IMR-90 (cell line): ENCODE data around the gene SLC7A10. TPM values are rescaled to one million over a fixed set of nuclear protein-coding genes. Genes with fewer than 3 reads are reported as not detected.

Source experiments
- ATAC-seq: fragments of 200-7000 bp; cut with Tn5 transposase; 2 replicates; pipeline ENCODE4 v1.9.1; 2020; ENCODE audit warnings: low read depth, mild to moderate bottlenecking, moderate library complexity
- BruUV-seq: library from RNA; stranded (reverse); fragments of 400-500 nt; replicated peaks from 2 replicates; lab custom pipeline; 2021; lab: Mats Ljungman, UMichigan
- CTCF ChIA-PET: fragments of 300-600 bp; formaldehyde crosslinking; extraction: SDS; loops from one replicate; lab custom pipeline; 2021; ENCODE audit warnings: antibody characterized with exemption; lab: Yijun Ruan, JAX
- POLR2A ChIA-PET: fragments of 300-600 bp; sonication (Branson Sonifier 250); formaldehyde crosslinking; loops from one replicate; lab custom pipeline; 2022; ENCODE audit warnings: antibody characterized with exemption; ENCODE audit not compliant: unreplicated experiment; lab: Charles Lee
- DNase-seq: peaks from one replicate; pipeline ENCODE4 v3.0.0; 2013
- H2AFZ ChIP-seq: replicated peaks from 2 replicates; pipeline ENCODE3; 2013; ENCODE audit warnings: low read length, mild to moderate bottlenecking; ENCODE audit not compliant: poor library complexity
- H2AK5ac ChIP-seq: 2 replicates; pipeline ENCODE4 v1.6.1; 2013; ENCODE audit warnings: low read depth, low read length, inconsistent platforms
- H2AK9ac ChIP-seq: replicated peaks from 2 replicates; pipeline ENCODE3; 2013; ENCODE audit warnings: mild to moderate bottlenecking, low read depth, low read length, moderate library complexity; ENCODE audit not compliant: poor library complexity
- H2BK120ac ChIP-seq: 2 replicates; pipeline ENCODE4 v1.6.1; 2013; ENCODE audit warnings: low read depth, low read length, inconsistent platforms
- H2BK15ac ChIP-seq: 3 replicates; pipeline ENCODE4 v1.6.1; 2013; ENCODE audit warnings: low read depth, low read length, inconsistent platforms
- H2BK20ac ChIP-seq: 2 replicates; pipeline ENCODE4 v1.6.1; 2013; ENCODE audit warnings: low read depth, mild to moderate bottlenecking, inconsistent platforms, low read length, moderate library complexity
- H2BK5ac ChIP-seq: 2 replicates; pipeline ENCODE4 v1.6.1; 2013; ENCODE audit warnings: mild to moderate bottlenecking, low read depth, low read length, inconsistent platforms; ENCODE audit not compliant: poor library complexity, severe bottlenecking
- H3K14ac ChIP-seq: replicated peaks from 2 replicates; pipeline ENCODE4 v1.6.1; 2013; ENCODE audit warnings: low read depth, low read length, inconsistent platforms
- H3K18ac ChIP-seq: 2 replicates; pipeline ENCODE4 v1.6.1; 2013; ENCODE audit warnings: low read depth, low read length, control low read depth
- H3K23ac ChIP-seq: 2 replicates; pipeline ENCODE4 v1.6.1; 2013; ENCODE audit warnings: low read depth, low read length, inconsistent platforms
- H3K27ac ChIP-seq: 2 replicates; pipeline ENCODE4 v1.5.1; 2013; ENCODE audit warnings: mild to moderate bottlenecking, control low read depth, low read length; ENCODE audit not compliant: insufficient read depth
- H3K27me3 ChIP-seq: 2 replicates; pipeline ENCODE4 v1.6.1; 2013; ENCODE audit warnings: low read length; ENCODE audit not compliant: control insufficient read depth, insufficient read depth
- H3K36me3 ChIP-seq: 2 replicates; pipeline ENCODE4 v1.6.1; 2013; ENCODE audit warnings: low read length, mixed read lengths; ENCODE audit not compliant: control insufficient read depth, insufficient read depth
- H3K4ac ChIP-seq: 2 replicates; pipeline ENCODE4 v1.6.1; 2013; ENCODE audit warnings: low read depth, low read length, inconsistent platforms
- H3K4me1 ChIP-seq: 2 replicates; pipeline ENCODE4 v1.6.1; 2013; ENCODE audit warnings: low read length, mixed read lengths; ENCODE audit not compliant: control insufficient read depth, insufficient read depth
- H3K4me2 ChIP-seq: 2 replicates; pipeline ENCODE4 v1.6.1; 2013; ENCODE audit warnings: low read depth, mild to moderate bottlenecking, control low read depth, low read length, moderate library complexity
- H3K4me3 ChIP-seq: 2 replicates; pipeline ENCODE4 v1.5.1; 2013; ENCODE audit warnings: low read depth, mild to moderate bottlenecking, control low read depth, low read length, moderate library complexity; ENCODE audit not compliant: insufficient read depth
- H3K56ac ChIP-seq: 2 replicates; pipeline ENCODE4 v1.6.1; 2013; ENCODE audit warnings: low read length, inconsistent platforms; ENCODE audit not compliant: insufficient read depth; ENCODE audit errors: extremely low read depth
- H3K79me1 ChIP-seq, 2 experiments: 2 replicates each; pipeline ENCODE4 v1.6.1; 2013; ENCODE audit warnings: low read length in 2 of 2, inconsistent platforms in 1 of 2, low read depth in 1 of 2
- H3K9ac ChIP-seq: 2 replicates; pipeline ENCODE4 v1.6.1; 2013; ENCODE audit warnings: low read depth, low read length, control low read depth
- H3K9me1 ChIP-seq: 2 replicates; pipeline ENCODE4 v1.6.1; 2013; ENCODE audit warnings: low read length, inconsistent platforms; ENCODE audit not compliant: insufficient read depth
- H3K9me3 ChIP-seq: 2 replicates; pipeline ENCODE4 v1.6.1; 2013; ENCODE audit warnings: low read length; ENCODE audit not compliant: control insufficient read depth, insufficient read depth
- H4K20me1 ChIP-seq: 2 replicates; pipeline ENCODE4 v1.6.1; 2013; ENCODE audit warnings: low read length, inconsistent platforms; ENCODE audit not compliant: insufficient read depth
- H4K5ac ChIP-seq: 2 replicates; pipeline ENCODE4 v1.6.1; 2013; ENCODE audit warnings: mild to moderate bottlenecking, low read depth, low read length, control low read depth
- H4K8ac ChIP-seq, 2 experiments: 2 replicates each; pipeline ENCODE4 v1.6.1; 2013; ENCODE audit warnings: low read depth in 2 of 2, low read length in 2 of 2, control low read depth in 1 of 2, inconsistent platforms in 1 of 2
- H4K91ac ChIP-seq: 2 replicates; pipeline ENCODE4 v1.6.1; 2013; ENCODE audit warnings: low read depth, low read length, inconsistent platforms; ENCODE audit not compliant: insufficient read depth
- BHLHE40 ChIP-seq: fragments of 150-350 bp; IDR thresholded peaks from 2 replicates; pipeline ENCODE4 v1.6.1; 2016; ENCODE audit warnings: mild to moderate bottlenecking, low read depth, low read length
- CEBPB ChIP-seq: IDR thresholded peaks from 2 replicates; pipeline ENCODE4 v1.6.1; 2012; ENCODE audit warnings: low read depth, low read length, improper control_type of control experiment
- CHD1 ChIP-seq: IDR thresholded peaks from 2 replicates; pipeline ENCODE4 v1.6.1; 2012; ENCODE audit warnings: low read depth, low read length, improper control_type of control experiment
- FOS ChIP-seq: fragments of 150-350 bp; IDR thresholded peaks from 2 replicates; pipeline ENCODE4 v1.6.1; 2016; ENCODE audit warnings: low read depth, low read length
- MAFK ChIP-seq: IDR thresholded peaks from 2 replicates; pipeline ENCODE4 v1.6.1; 2012; ENCODE audit warnings: low read depth, low read length, improper control_type of control experiment
- MAZ ChIP-seq: IDR thresholded peaks from 2 replicates; pipeline ENCODE4 v1.6.1; 2012; ENCODE audit warnings: low read depth, mild to moderate bottlenecking, low read length, improper control_type of control experiment, moderate library complexity, borderline replicate concordance
- MXI1 ChIP-seq: IDR thresholded peaks from 2 replicates; pipeline ENCODE4 v1.6.1; 2012; ENCODE audit warnings: low read depth, mild to moderate bottlenecking, low read length, moderate library complexity, borderline replicate concordance
- NFE2L2 ChIP-seq: fragments of 150-350 bp; IDR thresholded peaks from 2 replicates; pipeline ENCODE4 v1.6.1; 2016; ENCODE audit warnings: low read depth, mild to moderate bottlenecking, low read length
- POLR2A ChIP-seq: IDR thresholded peaks from 2 replicates; pipeline ENCODE4 v1.6.1; 2012; ENCODE audit warnings: mild to moderate bottlenecking, low read depth, low read length
- RAD21 ChIP-seq: IDR thresholded peaks from 2 replicates; pipeline ENCODE4 v1.6.1; 2012; ENCODE audit warnings: low read length, improper control_type of control experiment
- RCOR1 ChIP-seq: IDR thresholded peaks from 2 replicates; pipeline ENCODE4 v1.6.1; 2012; ENCODE audit warnings: mild to moderate bottlenecking, low read length, improper control_type of control experiment; ENCODE audit not compliant: insufficient replicate concordance
- RFX5 ChIP-seq: IDR thresholded peaks from 2 replicates; pipeline ENCODE4 v1.8.0; 2012; ENCODE audit warnings: low read depth, mild to moderate bottlenecking, low read length, moderate library complexity
- SMC3 ChIP-seq: fragments of 150-350 bp; IDR thresholded peaks from 2 replicates; pipeline ENCODE4 v1.6.1; 2016; ENCODE audit warnings: low read depth, mild to moderate bottlenecking, antibody characterized with exemption, low read length, moderate library complexity
- USF2 ChIP-seq: fragments of 150-350 bp; IDR thresholded peaks from 2 replicates; pipeline ENCODE4 v1.6.1; 2017; ENCODE audit warnings: mild to moderate bottlenecking, antibody characterized with exemption, low read length, low read depth
- WGBS, 2 experiments: methylation state at CpG; one replicate each; pipeline versions ENCODE4 v1.1.5 to v1.1.7; 2013; ENCODE audit warnings: missing lambda C conversion rate in 2 of 2; ENCODE audit not compliant: insufficient read length in 1 of 2; ENCODE audit errors: extremely low coverage in 2 of 2; 5-methylcytosine and 5-hydroxymethylcytosine counted together
- dilution Hi-C: fragments of 300-500 bp; cut with HindIII; formaldehyde crosslinking; loops from one replicate; pipeline ENCODE4 v1.14.3; 2018; ENCODE audit warnings: low sequenced_read_pairs; ENCODE audit not compliant: unreplicated experiment
- in situ Hi-C: fragments of 300-500 bp; cut with MboI; formaldehyde crosslinking; loops from 3 replicates; pipeline ENCODE4 v1.14.3; 2019; ENCODE audit warnings: low sequenced_read_pairs, inconsistent platforms, mixed read lengths
- intact Hi-C: fragments of 100-400 bp; cut with micrococcal nuclease; formaldehyde crosslinking; loops from 2 replicates; pipeline ENCODE4 v1.10.0; 2022
- polyA plus RNA-seq, 3 experiments: library from polyadenylated mRNA; depleted of rRNA; stranded (reverse); fragments of >200 nt; gene quantifications; 2 replicates each; pipeline ENCODE4 v1.2.3, GENCODE V29; 2012; ENCODE audit warnings: low replicate concordance in 1 of 3
- total RNA-seq: library from RNA; depleted of rRNA; stranded (reverse); fragments of >200 nt; gene quantifications from 2 replicates; pipeline ENCODE4 v1.2.3, GENCODE V29; 2012
- TF ChIP-seq, protein P1 (sequence below): fragments of 150-350 bp; IDR thresholded peaks from 2 replicates; pipeline ENCODE4 v1.6.1; 2016; ENCODE audit warnings: low read depth, mild to moderate bottlenecking, low read length, moderate library complexity, borderline replicate concordance
- TF ChIP-seq, protein P2 (sequence below): conservative IDR thresholded peaks from 2 replicates; pipeline ENCODE4 v1.5.1; 2012; ENCODE audit warnings: mild to moderate bottlenecking, low read depth, low read length, improper control_type of control experiment

The SLC7A10 gene
- total and polyA plus RNA-seq, 2 of the 4 experiments (the other 2 are of a cell fraction), result not detected

DNA sequence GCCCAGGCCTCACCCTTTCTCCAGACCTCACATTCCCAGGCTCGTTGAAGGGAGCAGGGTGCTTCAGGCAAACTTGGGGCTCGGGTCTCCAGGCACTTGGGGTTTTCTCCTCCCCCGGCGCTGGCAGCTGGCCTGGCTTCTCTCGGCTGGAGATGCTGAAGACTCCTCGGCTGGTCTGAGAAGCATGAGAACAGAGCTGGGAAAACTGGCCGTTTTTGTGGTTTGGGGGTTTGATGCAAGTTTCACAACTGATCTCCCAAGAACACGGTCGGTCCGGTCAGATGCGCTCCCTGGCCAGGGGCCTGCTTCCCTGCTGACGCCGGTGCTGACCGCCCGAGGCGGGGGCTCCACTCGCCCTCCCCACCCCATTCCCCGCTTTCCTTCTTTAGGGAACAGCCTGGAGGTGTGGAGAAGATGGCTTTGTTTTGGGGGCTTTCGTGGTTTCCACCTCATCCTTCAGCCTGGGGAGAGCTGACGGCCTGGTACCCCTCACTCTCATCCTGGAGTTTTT is 41.4 kb upstream of the SLC7A10 start:
- no peak for ATAC-seq
- CTCF ChIA-PET, result interaction anchor here (0.9 kb wide), 1 partner anchor 8 kb away, joined by 4 read pairs; no protein-coding TSS in a partner anchor
- H3K56ac ChIP-seq, result no peak overlapping the region
- H4K20me1 ChIP-seq, result no peaks in the 10 kb centered on the region
- H3K9me3 ChIP-seq, result no peaks in the 10 kb centered on the region
- H3K36me3 ChIP-seq, result no peaks in the 10 kb centered on the region
- no peak overlapping the region for H4K91ac ChIP-seq
- H3K79me1 ChIP-seq, result no peaks in the 10 kb centered on the region
- no peak overlapping the region for H4K8ac ChIP-seq
- POLR2A ChIA-PET, result interaction anchor here (0.5 kb wide), 1 partner anchor 531 kb away, joined by 5 read pairs; no protein-coding TSS in a partner anchor
- no peak overlapping the region for H3K18ac ChIP-seq
- DNase-seq, result no peak
- H2AFZ ChIP-seq, result no peak overlapping the region
- no peak overlapping the region for H3K4ac ChIP-seq
- BruUV-seq, result no TSS peak
- H3K4me2 ChIP-seq, result no peak overlapping the region
- H2BK5ac ChIP-seq, result no peak overlapping the region
- TF ChIP-seq CHD1, result no peak
- no peak for TF ChIP-seq BHLHE40
- no peak for TF ChIP-seq POLR2A
- no peak for TF ChIP-seq FOS
- no peak for TF ChIP-seq RCOR1
- TF ChIP-seq MXI1, result no peak
- no peak for TF ChIP-seq MAFK
- TF ChIP-seq, protein P1, sequence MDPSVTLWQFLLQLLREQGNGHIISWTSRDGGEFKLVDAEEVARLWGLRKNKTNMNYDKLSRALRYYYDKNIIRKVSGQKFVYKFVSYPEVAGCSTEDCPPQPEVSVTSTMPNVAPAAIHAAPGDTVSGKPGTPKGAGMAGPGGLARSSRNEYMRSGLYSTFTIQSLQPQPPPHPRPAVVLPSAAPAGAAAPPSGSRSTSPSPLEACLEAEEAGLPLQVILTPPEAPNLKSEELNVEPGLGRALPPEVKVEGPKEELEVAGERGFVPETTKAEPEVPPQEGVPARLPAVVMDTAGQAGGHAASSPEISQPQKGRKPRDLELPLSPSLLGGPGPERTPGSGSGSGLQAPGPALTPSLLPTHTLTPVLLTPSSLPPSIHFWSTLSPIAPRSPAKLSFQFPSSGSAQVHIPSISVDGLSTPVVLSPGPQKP, result no peak
- TF ChIP-seq NFE2L2, result no peak
- TF ChIP-seq RFX5, result no peak
- no peak for TF ChIP-seq USF2
- TF ChIP-seq CEBPB, result no peak
- no peak for TF ChIP-seq MAZ
- no peak for TF ChIP-seq RAD21
- no peak for TF ChIP-seq SMC3
- TF ChIP-seq, protein P2, sequence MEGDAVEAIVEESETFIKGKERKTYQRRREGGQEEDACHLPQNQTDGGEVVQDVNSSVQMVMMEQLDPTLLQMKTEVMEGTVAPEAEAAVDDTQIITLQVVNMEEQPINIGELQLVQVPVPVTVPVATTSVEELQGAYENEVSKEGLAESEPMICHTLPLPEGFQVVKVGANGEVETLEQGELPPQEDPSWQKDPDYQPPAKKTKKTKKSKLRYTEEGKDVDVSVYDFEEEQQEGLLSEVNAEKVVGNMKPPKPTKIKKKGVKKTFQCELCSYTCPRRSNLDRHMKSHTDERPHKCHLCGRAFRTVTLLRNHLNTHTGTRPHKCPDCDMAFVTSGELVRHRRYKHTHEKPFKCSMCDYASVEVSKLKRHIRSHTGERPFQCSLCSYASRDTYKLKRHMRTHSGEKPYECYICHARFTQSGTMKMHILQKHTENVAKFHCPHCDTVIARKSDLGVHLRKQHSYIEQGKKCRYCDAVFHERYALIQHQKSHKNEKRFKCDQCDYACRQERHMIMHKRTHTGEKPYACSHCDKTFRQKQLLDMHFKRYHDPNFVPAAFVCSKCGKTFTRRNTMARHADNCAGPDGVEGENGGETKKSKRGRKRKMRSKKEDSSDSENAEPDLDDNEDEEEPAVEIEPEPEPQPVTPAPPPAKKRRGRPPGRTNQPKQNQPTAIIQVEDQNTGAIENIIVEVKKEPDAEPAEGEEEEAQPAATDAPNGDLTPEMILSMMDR, result no peak
- intact Hi-C loops (no loop called here), dilution Hi-C loops (no loop called here), in situ Hi-C loops (no loop called here)
- WGBS, 2 experiments, result no CpG with 5 or more reads among the region's 20 CpGs
- no peaks in the 10 kb centered on the region for H3K4me1 ChIP-seq
- H2AK5ac ChIP-seq, result no peak overlapping the region
- H3K14ac ChIP-seq, result no peak overlapping the region
- no peak overlapping the region for H2BK120ac ChIP-seq
- H3K27me3 ChIP-seq, result peaks cover 13% of the 10 kb centered on the region; the same call in 1 of the 2 replicates
- no peak overlapping the region for H3K9ac ChIP-seq
- H2AK9ac ChIP-seq, result no peak overlapping the region
- H3K27ac ChIP-seq, result no peak overlapping the region
- H3K4me3 ChIP-seq, result no peak overlapping the region
- H3K23ac ChIP-seq, result no peak overlapping the region
- H2BK20ac ChIP-seq, result no peak overlapping the region
- H2BK15ac ChIP-seq, result no peak overlapping the region
- no peaks in the 10 kb centered on the region for H3K9me1 ChIP-seq
- no peak overlapping the region for H4K5ac ChIP-seq
